NCI-H2227 (cell line): ENCODE measurements around the gene ABHD17C.
A peak's percentile ranks its signal among the peaks of the same experiment; 100 is the strongest.
"Not testable (repeated sequence)": the region's sequence is repeated elsewhere in the genome, so short reads cannot be mapped to it uniquely, and the experiment has no call there.

Source experiments
- DNase-seq: peaks from one replicate; lab custom pipeline; 2025; ENCODE audit not compliant: unreplicated experiment; lab: John Stamatoyannopoulos, UW

Gene ABHD17C

DNA sequence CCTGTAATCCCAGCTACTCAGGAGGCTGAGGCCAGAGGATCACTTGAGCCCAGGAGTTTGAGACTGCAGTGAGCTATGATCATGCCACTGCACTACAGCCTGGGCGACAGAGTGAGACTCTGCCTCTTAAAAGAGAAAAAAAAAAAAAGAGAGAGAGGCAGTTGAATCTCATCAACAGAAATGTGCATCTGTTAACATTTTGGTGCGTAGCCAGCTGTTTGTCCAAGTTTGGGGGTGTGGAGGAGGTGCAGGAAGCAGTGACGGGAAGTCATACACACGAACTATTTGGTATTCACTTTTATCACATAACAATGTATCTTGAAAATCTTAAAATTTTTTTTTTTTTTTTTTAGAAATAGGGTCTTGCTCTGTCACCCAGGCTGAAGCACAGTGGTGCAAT lies 65.8 kb downstream of the ABHD17C start:
- DNase-seq = no peak

DNA sequence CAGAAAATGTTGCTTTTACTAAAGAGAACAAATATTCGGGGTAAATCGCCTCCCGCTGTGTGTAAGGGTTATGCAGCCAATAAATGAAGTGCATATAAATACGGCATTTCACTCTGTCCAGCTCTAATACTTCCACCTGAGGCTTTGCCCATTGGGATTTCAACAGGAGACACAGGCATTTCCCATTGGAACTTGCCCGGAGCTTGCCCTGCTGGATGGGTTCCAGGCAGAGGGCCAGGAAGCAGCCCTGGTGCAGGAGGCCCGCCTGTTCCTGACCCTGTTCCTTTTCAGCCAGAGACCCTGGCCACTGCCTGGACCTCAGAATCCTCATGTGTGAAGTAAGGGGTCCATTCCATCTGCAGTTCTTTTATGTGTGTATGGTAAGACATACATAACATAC lies 66.6 kb downstream of the ABHD17C start:
- DNase-seq = no peak

- DNase-seq = not testable (repeated sequence)
Measured at GRCh38 chr15:80763235-80763634, 68.1 kb downstream of the ABHD17C start.

- no peak for DNase-seq
Measured at GRCh38 chr15:80764535-80764934, 69.4 kb downstream of the ABHD17C start.

DNA sequence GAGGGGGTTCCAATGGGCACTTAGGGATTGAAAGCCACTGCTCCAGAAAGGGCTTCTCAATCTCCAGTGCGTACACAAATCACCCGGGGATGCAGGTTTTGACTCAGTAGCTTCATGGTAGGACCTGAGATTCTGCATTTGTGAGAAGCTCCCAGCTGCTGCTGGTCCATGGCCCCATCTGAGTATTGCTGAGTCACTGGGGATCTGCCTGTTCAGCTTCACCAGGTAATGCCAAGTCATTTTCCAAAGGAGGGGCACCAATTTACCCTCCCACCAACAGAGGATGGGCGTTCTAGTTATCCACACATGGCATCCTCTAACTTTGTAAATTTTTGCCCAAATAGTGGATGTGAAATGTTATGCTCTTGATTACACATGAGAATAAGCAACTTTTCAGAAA lies 71.2 kb downstream of the ABHD17C start:
- DNase-seq = no peak

- no peak for DNase-seq
Measured at GRCh38 chr15:80768158-80768557, 73.0 kb downstream of the ABHD17C start.

GRCh38 chr15:80769153-80769828 lies 74.2 kb downstream of the ABHD17C start:
- DNase-seq = no peak

- DNase-seq = no peak
Measured at GRCh38 chr15:80769829-80770705, 75.0 kb downstream of the ABHD17C start.

- peak; percentile 31 for DNase-seq
Measured at GRCh38 chr15:80773122-80773551, 78.0 kb downstream of the ABHD17C start.

- DNase-seq = no peak
Measured at GRCh38 chr15:80773792-80774352, 78.8 kb downstream of the ABHD17C start.

DNA sequence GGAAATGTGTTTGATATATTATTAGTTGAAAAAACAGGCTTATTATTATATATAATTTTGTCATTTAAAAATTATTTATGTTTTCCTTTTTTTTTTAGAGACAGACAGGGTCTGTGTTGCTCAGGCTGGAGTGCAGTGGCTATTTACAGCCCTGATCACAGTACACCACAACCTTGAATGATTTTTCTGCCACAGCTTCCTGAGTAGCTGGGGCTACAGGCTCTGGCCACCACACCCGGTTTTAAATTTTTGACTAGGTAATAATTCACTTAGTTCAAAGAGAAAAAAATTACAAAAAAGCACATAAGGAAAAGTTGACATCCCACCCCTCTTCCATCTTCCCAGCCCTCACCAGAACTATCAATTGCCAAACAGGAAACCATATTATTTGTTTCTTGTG lies 79.4 kb downstream of the ABHD17C start:
- no peak for DNase-seq

- no peak for DNase-seq
Measured at GRCh38 chr15:80775338-80775737, 80.2 kb downstream of the ABHD17C start.

GRCh38 chr15:80776420-80777045 lies 81.4 kb downstream of the ABHD17C start:
- peak; percentile 77 for DNase-seq

- DNase-seq = peak; percentile 13
Measured at GRCh38 chr15:80777137-80777536, 82.0 kb downstream of the ABHD17C start.

DNA sequence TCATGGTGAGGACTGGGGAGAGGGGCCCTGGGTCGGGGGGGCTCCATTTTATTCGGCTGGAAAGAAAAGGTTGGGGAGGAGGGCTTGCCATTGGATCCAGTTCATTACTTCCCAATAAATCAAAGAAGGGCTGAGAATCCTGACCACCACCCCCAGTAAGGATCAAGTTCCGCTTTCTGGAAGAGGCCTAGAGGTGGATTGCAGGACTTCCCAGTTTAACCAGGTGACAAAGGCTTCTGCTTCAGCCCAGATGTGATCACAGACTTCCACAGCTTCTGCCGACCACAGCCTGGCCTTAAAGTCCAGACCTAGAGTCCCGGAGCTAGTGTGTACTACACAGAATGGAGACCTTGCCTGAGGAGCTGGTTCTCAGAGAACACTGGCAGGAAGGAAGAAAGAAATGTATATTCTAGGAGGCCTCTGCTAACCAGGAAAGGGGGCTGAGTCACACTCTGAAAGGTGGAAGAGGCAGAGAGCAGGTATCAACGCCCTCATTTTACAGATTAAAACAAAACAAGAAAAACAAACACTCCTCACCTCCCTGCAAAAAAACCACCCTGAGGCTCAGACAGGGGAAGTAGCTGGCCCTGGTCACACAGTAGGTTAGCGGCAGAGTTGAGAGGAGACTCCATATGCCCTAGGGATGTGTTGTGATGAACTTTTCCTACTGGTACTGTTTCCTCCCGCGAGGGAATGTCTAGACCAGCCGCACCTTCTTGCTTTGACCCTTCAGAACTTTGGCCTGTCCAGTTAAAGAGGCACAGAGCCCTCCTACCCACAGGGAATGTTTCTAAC lies 82.9 kb downstream of the ABHD17C start:
- no peak for DNase-seq

- DNase-seq = no peak
Measured at GRCh38 chr15:80778621-80778963, 83.5 kb downstream of the ABHD17C start.

- DNase-seq = peak; percentile 89
Measured at GRCh38 chr15:80778964-80779657, 84.0 kb downstream of the ABHD17C start, which contains the start of gene CEMIP. CEMIP (plus strand) TSS chr15:80779370; CDS start chr15:80873880, 94,510 bp downstream.

DNA sequence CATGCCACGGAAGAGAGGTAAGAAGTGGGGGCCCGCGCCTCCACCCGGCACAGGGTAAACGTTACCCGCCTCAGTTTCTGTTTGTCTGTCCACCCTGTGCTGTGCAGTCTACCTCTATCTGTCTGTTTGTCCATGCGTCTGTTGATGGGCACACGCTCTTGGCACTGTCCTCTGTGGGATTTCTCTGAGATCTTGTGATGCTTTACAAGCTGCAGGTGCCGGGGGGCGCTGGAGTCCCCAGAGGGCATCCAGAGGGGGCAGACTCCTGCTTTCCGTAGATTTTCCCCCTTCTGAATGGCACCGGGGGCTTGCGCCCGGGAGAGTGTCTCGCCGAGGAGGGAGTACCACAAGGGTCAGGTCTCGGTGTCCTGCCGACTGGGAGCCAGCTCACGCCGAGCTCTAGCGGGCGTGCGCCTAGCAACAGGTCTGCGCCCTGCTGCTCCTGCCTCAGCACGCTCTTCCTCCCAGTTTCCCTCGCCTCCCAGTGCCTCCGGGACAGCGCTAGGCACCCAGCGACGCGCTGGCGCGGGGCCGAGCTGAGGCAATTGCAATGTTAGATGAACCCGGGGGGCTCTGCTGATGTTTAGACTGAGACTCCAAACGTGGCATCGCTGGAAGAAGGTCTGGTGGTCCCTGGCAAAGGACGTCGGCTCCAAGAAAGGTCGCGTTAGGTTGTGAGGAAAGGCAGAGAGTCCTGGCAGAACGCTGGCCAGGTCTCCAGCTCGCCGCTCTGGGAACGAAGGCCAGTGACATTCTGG lies 84.7 kb downstream of the ABHD17C start:
- peak; percentile 14 for DNase-seq
